PFSK-1 (cell line): ENCODE measurements around the gene SMAD2.

ENCODE experiments used
- FOXP2 ChIP-seq: optimal IDR thresholded peaks from 2 replicates; pipeline ENCODE3; 2011; ENCODE audit warnings: borderline replicate concordance, control low read depth, inconsistent platforms; ENCODE audit not compliant: insufficient read depth; ENCODE audit errors: extremely low read length, extremely low read depth
- POLR2AphosphoS5 ChIP-seq: IDR thresholded peaks from 2 replicates; pipeline ENCODE4 v1.6.1; 2012; ENCODE audit warnings: low read depth, mild to moderate bottlenecking, control low read depth, low read length, moderate library complexity
- REST ChIP-seq, 2 experiments: IDR thresholded peaks; 2 replicates each; pipeline versions ENCODE4 v1.6.1 to v1.8.0; 2011 to 2012; ENCODE audit warnings: low read depth in 2 of 2, low read length in 2 of 2, control low read depth in 1 of 2, inconsistent platforms in 1 of 2, mild to moderate bottlenecking in 1 of 2, moderate library complexity in 1 of 2; ENCODE audit not compliant: insufficient read depth in 1 of 2
- SIN3A ChIP-seq: IDR thresholded peaks from 2 replicates; pipeline ENCODE4 v1.6.1; 2012; ENCODE audit warnings: mild to moderate bottlenecking, low read length, moderate library complexity, borderline replicate concordance; ENCODE audit not compliant: insufficient read depth
- TAF1 ChIP-seq: IDR thresholded peaks from 2 replicates; pipeline ENCODE4 v1.6.1; 2012; ENCODE audit warnings: low read length, control low read depth, borderline replicate concordance; ENCODE audit not compliant: insufficient read depth

SMAD2 gene

GRCh38 chr18:47871288-47871687 is 59.2 kb downstream of the SMAD2 start:
- no peak for TF ChIP-seq REST (IDR thresholded peaks at IDR 0.05; ENCODE audit: insufficient read depth in 1 of 2, low read depth in 2 of 2, low read length in 2 of 2)
- TF ChIP-seq POLR2AphosphoS5, result no peak

DNA sequence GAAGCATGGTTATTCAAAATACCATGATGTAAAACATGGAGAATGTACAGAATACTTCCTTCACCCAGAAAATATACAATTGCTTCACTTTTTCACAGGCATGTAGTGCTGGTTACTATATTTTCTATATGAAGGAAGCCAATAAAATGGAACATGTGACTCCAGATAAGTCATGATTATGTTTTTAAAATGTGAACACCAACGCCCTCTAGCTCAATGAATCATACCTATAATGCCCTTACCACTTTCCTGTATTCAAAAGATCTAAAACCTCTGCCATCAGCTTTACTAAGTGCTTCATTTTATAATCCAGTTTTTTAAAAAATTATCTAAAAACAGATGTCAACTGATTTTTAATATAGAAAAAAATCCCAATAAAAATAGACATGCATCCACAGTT is 59.9 kb downstream of the SMAD2 start:
- no peak for TF ChIP-seq POLR2AphosphoS5
- TF ChIP-seq REST (IDR thresholded peaks at IDR 0.05; ENCODE audit: insufficient read depth in 1 of 2, low read depth in 2 of 2, low read length in 2 of 2), result no peak
- no peak for TF ChIP-seq FOXP2
- TF ChIP-seq SIN3A, result no peak
- TF ChIP-seq TAF1, result no peak

DNA sequence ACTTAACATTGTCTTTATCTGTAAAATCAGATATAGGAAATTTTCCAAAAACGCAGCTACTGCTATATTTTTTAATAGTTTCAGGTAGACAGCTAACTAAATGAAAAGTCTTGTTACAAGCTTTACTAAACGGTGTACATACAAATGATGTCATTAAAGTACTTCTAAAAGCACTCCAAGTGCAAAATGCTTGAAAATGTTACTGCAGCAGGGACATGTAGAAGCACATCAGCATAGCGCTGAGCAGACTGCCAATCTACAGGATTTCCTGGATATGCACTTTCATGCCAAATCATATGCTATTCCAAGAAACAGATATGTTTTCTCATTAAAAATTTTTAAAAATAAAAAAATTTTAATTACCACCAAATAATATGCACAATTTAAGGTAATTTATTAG is 61.7 kb downstream of the SMAD2 start:
- TF ChIP-seq FOXP2 (no peak), REST (IDR thresholded peaks at IDR 0.05; ENCODE audit: insufficient read depth in 1 of 2, low read depth in 2 of 2, low read length in 2 of 2) (no peak)

DNA sequence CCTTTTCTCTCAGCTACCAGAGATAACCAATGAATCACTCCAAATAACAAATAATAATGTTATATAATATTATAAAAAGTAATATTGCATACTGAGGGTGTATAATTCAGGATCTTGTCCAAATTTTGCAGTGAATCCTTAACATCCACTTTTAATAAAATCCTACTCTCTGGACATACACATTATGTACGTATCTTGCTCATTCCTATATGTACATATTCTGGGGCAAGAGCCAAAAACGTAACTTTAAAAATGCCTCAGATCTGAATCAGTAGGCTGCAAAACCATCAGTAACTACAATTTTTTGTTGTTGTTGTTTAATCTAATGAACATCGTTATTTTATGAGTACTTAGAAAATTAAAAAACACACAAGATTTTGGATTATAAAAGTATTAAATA is 65.3 kb downstream of the SMAD2 start:
- no peak for TF ChIP-seq SIN3A
- TF ChIP-seq FOXP2, result no peak
- TF ChIP-seq POLR2AphosphoS5, result no peak
- no peak for TF ChIP-seq REST (IDR thresholded peaks at IDR 0.05; ENCODE audit: insufficient read depth in 1 of 2, low read depth in 2 of 2, low read length in 2 of 2)
- TF ChIP-seq TAF1, result no peak

DNA sequence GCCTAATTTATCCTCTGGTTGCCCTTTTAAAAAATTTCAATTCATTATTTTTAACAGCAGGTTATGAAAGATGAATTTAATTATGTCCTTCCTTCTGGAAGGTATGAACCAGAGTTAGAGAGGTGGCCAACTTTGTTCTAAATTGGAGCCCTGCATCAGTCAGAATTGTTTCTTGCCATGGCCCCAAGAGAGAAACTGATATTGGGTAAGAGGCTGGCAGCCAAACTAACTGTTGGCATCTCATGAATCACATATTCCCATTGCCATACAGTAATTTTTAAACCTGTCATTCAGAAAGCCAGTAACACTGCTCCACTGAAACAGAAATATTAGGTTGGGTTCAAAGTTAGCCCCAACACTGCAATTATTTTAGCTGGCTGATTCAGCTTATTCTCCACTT is 67.4 kb downstream of the SMAD2 start:
- TF ChIP-seq TAF1, result no peak
- no peak for TF ChIP-seq SIN3A

- TF ChIP-seq REST (IDR thresholded peaks at IDR 0.05; ENCODE audit: insufficient read depth in 1 of 2, low read depth in 2 of 2, low read length in 2 of 2) (no peak), TAF1 (no peak), SIN3A (no peak), FOXP2 (no peak), POLR2AphosphoS5 (no peak)
Observed at GRCh38 chr18:47858607-47859006, 71.9 kb downstream of the SMAD2 start.
